ENCODE measurements around the gene ZMIZ2. TPM values are rescaled to one million over a fixed set of nuclear protein-coding genes. Genes with fewer than 3 reads are reported as not detected.

Gene ZMIZ2
- polyA plus RNA-seq, 2 donors, result 22.5 to 66.6 TPM

DNA sequence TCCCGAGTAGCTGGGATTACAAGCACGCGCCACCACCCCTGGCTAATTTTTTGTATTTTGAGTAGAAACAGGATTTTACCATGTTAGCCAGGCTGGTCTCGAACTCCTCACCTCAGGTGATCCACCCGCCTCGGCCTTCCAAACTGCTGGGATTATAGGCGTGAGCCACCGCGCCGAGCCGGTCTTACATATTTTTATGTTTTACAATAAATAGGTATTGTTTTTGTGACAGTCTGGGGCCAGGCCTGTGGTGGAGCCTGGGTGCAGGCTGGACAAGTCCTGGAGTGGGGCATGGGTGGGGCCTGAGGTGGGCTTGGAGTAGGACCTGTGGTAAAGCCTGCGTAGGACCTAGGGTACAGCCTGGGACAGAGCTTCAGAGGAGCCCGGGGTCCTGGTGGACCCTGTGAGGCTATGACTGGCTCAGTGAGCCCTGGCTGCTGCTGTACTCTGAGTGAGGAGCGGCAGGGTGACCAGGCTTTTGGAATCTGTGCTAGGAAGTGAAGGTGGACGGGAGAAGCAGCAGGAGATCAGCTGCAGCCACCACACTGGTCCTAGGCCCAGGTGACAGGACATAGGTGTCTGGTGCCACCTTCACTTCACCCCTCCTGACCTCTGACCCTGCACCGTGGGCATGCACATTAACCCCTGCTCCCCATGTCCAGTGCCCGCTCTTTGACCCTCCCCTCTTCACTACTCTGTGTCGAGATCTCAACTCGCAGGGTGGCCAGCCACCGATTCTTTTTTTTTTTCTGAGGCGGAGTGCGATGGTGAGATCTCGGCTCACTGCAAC lies 9.6 kb upstream of the ZMIZ2 start:
- Histone ChIP-seq H3K27ac (ENCODE audit: low read depth in 2 of 2, low read length in 1 of 2) (no peak overlapping the region), H3K9me3 (ENCODE audit: control insufficient read depth in 2 of 2, insufficient read depth in 1 of 2, low read depth in 1 of 2, low read length in 1 of 2) (no peaks in the 10 kb centered on the region), H3K4me3 (ENCODE audit: low read depth in 1 of 2, low read length in 2 of 2) (no peak overlapping the region), H3K27me3 (ENCODE audit: control insufficient read depth in 1 of 2, insufficient read depth in 2 of 2, low read length in 2 of 2) (no peaks in the 10 kb centered on the region), H3K4me1 (ENCODE audit: control insufficient read depth in 2 of 2, insufficient read depth in 2 of 2, low read length in 1 of 2) (peaks cover 0 to 2% of the 10 kb centered on the region in 2 donors), H3K36me3 (ENCODE audit: control insufficient read depth in 2 of 2, insufficient read depth in 2 of 2, low read length in 1 of 2) (no peaks in the 10 kb centered on the region)
- WGBS, 2 donors, result 89 to 91% methylated on average over 23 of the region's 23 CpGs

DNA sequence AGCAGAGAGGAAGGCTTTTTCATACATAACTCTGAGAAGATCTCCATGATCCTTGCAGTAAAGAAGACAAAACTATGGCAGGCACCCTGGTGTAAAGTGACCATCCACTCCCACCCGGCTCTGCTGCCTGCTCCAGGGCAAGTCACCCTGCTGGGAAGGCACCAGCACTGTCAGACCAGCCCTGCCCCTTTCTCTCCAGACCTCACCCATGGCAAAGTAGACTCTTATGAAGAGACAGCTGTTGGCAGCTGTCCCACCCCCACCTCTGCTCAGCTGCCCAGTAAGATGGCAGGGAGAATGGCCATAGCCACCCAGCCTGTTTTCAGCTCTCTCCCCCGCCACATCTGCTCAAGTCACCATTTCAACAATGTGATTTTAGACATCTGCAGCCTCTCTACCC lies 8.6 kb upstream of the ZMIZ2 start:
- H3K4me1 ChIP-seq (ENCODE audit: control insufficient read depth in 2 of 2, insufficient read depth in 2 of 2, low read length in 1 of 2), result peaks cover 0 to 2% of the 10 kb centered on the region in 2 donors
- no peaks in the 10 kb centered on the region for H3K9me3 ChIP-seq (ENCODE audit: control insufficient read depth in 2 of 2, insufficient read depth in 1 of 2, low read depth in 1 of 2, low read length in 1 of 2)
- WGBS, 2 donors, result 88 to 89% methylated on average over 2 of the region's 2 CpGs
- no peak overlapping the region for H3K27ac ChIP-seq (ENCODE audit: low read depth in 2 of 2, low read length in 1 of 2)
- H3K27me3 ChIP-seq (ENCODE audit: control insufficient read depth in 1 of 2, insufficient read depth in 2 of 2, low read length in 2 of 2), result no peaks in the 10 kb centered on the region
- no peaks in the 10 kb centered on the region for H3K36me3 ChIP-seq (ENCODE audit: control insufficient read depth in 2 of 2, insufficient read depth in 2 of 2, low read length in 1 of 2)
- no peak overlapping the region for H3K4me3 ChIP-seq (ENCODE audit: low read depth in 1 of 2, low read length in 2 of 2)

DNA sequence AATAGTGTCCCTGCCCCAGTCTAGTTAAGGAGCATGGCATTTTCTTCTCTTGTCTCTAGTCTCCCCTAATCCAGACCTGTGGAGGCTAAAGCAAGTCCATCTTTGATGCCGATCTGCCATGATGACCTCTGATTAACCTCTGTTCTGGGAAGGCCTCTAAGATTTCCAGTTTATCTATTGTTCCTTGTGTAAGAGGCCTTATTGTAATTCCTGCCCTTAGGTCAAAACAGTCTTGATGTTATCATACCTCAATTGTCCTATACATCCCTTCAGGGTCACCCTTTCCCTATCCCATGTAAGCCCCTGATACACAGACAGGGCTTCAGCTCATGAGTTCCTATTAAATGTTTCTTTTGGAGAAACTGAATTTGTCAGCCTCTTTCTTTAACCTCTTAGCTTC lies 4.9 kb upstream of the ZMIZ2 start:
- H3K9me3 ChIP-seq (ENCODE audit: control insufficient read depth in 2 of 2, insufficient read depth in 1 of 2, low read depth in 1 of 2, low read length in 1 of 2), result no peaks in the 10 kb centered on the region

DNA sequence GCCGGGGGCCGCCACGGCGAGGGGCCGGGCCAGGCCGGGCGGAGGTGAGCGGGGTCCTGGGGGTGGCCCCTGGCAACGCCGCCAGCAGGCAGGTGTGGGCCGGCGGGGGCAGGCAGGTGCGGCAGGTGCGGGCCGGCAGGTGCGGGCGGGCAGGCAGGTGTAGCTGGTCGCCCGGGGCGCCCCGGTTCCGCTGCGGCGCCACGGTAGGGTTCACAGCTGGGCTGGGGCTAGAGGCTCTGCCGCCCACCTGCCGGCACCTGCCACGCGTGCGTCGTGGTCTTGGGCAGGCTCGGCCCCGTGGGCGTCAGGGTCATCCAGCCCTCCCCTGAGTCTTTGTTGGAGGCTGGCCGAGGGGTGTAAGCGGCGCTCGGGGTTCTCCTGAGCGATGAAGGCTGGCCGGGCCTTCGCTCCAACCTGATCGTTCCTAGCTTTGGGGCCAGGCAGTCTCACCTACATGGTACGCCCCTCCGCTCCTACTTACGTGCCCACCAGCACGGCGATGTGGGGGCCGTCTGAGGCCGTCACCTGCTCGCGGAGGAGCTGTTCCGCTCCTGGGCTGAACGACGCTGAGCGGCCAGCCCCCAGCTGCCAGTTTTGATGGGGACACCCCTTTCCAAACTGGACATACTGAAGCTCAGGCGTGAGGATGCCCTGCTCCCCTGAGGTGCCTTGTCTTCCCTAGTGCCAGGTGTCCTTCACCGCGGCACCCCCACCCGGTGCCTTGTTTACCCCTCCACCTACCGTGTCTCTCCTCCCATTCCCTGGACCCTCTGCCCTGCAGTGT lies 493 bp downstream of the ZMIZ2 start:
- H3K27ac ChIP-seq (ENCODE audit: low read depth in 2 of 2, low read length in 1 of 2), result peak overlapping the region; percentile 97 to 99
- H3K27me3 ChIP-seq (ENCODE audit: control insufficient read depth in 1 of 2, insufficient read depth in 2 of 2, low read length in 2 of 2), result no peaks in the 10 kb centered on the region
- 1 to 2% methylated on average over 30 to 60 of the region's 60 CpGs for WGBS, 2 donors
- H3K4me1 ChIP-seq (ENCODE audit: control insufficient read depth in 2 of 2, insufficient read depth in 2 of 2, low read length in 1 of 2), result peaks cover 4 to 20% of the 10 kb centered on the region in 2 donors
- peak overlapping the region; percentile 85 to 97 for H3K4me3 ChIP-seq (ENCODE audit: low read depth in 1 of 2, low read length in 2 of 2)
- no peaks in the 10 kb centered on the region for H3K9me3 ChIP-seq (ENCODE audit: control insufficient read depth in 2 of 2, insufficient read depth in 1 of 2, low read depth in 1 of 2, low read length in 1 of 2)
- H3K36me3 ChIP-seq (ENCODE audit: control insufficient read depth in 2 of 2, insufficient read depth in 2 of 2, low read length in 1 of 2), result peaks cover 0 to 2% of the 10 kb centered on the region in 2 donors

More for the DNA sequence above, 4.9 kb upstream of the ZMIZ2 start:
- Histone ChIP-seq H3K27me3 (ENCODE audit: control insufficient read depth in 1 of 2, insufficient read depth in 2 of 2, low read length in 2 of 2) (no peaks in the 10 kb centered on the region), H3K36me3 (ENCODE audit: control insufficient read depth in 2 of 2, insufficient read depth in 2 of 2, low read length in 1 of 2) (no peaks in the 10 kb centered on the region), H3K4me3 (ENCODE audit: low read depth in 1 of 2, low read length in 2 of 2) (no peak overlapping the region), H3K4me1 (ENCODE audit: control insufficient read depth in 2 of 2, insufficient read depth in 2 of 2, low read length in 1 of 2) (peaks cover 0 to 2% of the 10 kb centered on the region in 2 donors), H3K27ac (ENCODE audit: low read depth in 2 of 2, low read length in 1 of 2) (peak overlapping the region in 1 of 2 donors; percentile 30)
- 33 to 56% methylated on average over 1 of the region's 1 CpG for WGBS, 2 donors

DNA sequence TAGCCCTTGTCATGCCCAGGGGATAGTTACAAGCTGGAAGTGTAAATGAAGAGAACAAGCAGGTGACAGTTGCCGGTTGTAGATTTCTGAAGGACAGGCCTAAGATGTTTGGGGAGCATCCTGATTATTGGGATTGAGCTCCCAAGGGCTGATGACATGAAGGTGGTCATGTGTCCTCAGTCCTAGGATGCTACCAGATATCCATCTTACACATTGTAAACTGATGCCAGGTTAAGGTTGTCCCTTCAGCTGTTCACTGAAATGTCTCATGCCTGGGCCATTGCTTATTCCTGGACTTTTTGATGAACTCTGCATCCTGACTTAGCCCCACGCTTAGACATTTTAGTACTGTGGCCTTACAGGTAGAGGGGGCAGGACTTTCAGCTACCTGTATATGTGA lies 1.3 kb downstream of the ZMIZ2 start:
- peak overlapping the region in 1 of 2 donors; percentile 85 for H3K4me3 ChIP-seq (ENCODE audit: low read depth in 1 of 2, low read length in 2 of 2)
- H3K4me1 ChIP-seq (ENCODE audit: control insufficient read depth in 2 of 2, insufficient read depth in 2 of 2, low read length in 1 of 2), result peaks cover 9 to 29% of the 10 kb centered on the region in 2 donors
- H3K27me3 ChIP-seq (ENCODE audit: control insufficient read depth in 1 of 2, insufficient read depth in 2 of 2, low read length in 2 of 2), result no peaks in the 10 kb centered on the region
- 67 to 94% methylated on average over 2 of the region's 2 CpGs for WGBS, 2 donors
- H3K36me3 ChIP-seq (ENCODE audit: control insufficient read depth in 2 of 2, insufficient read depth in 2 of 2, low read length in 1 of 2), result peaks cover 0 to 2% of the 10 kb centered on the region in 2 donors
- H3K27ac ChIP-seq (ENCODE audit: low read depth in 2 of 2, low read length in 1 of 2), result no peak overlapping the region
- no peaks in the 10 kb centered on the region for H3K9me3 ChIP-seq (ENCODE audit: control insufficient read depth in 2 of 2, insufficient read depth in 1 of 2, low read depth in 1 of 2, low read length in 1 of 2)

DNA sequence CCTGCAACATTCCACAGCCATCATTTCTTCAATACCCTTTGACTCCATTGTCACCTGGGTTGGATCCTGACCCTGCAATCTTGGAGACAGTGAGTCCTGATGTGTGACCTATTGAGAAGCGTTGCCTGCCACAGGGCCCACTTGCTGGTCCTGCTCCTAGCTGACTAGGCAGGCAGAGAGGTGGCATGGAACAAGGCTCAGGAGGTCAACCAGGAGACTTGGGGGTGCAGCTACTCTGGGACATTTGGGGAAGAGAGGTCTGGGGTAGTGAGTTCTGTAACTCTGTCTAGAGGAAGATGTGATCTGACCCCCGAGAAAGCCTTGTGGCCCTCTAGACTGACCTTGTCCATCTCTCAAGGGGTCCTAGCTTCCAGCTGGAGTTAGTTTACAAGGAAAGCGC lies 1.8 kb downstream of the ZMIZ2 start:
- Histone ChIP-seq H3K4me1 (ENCODE audit: control insufficient read depth in 2 of 2, insufficient read depth in 2 of 2, low read length in 1 of 2) (peaks cover 9 to 33% of the 10 kb centered on the region in 2 donors), H3K27me3 (ENCODE audit: control insufficient read depth in 1 of 2, insufficient read depth in 2 of 2, low read length in 2 of 2) (no peaks in the 10 kb centered on the region), H3K9me3 (ENCODE audit: control insufficient read depth in 2 of 2, insufficient read depth in 1 of 2, low read depth in 1 of 2, low read length in 1 of 2) (no peaks in the 10 kb centered on the region), H3K4me3 (ENCODE audit: low read depth in 1 of 2, low read length in 2 of 2) (no peak overlapping the region), H3K36me3 (ENCODE audit: control insufficient read depth in 2 of 2, insufficient read depth in 2 of 2, low read length in 1 of 2) (peaks cover 0 to 2% of the 10 kb centered on the region in 2 donors), H3K27ac (ENCODE audit: low read depth in 2 of 2, low read length in 1 of 2) (no peak overlapping the region)
- 85 to 87% methylated on average over 3 of the region's 3 CpGs for WGBS, 2 donors

DNA sequence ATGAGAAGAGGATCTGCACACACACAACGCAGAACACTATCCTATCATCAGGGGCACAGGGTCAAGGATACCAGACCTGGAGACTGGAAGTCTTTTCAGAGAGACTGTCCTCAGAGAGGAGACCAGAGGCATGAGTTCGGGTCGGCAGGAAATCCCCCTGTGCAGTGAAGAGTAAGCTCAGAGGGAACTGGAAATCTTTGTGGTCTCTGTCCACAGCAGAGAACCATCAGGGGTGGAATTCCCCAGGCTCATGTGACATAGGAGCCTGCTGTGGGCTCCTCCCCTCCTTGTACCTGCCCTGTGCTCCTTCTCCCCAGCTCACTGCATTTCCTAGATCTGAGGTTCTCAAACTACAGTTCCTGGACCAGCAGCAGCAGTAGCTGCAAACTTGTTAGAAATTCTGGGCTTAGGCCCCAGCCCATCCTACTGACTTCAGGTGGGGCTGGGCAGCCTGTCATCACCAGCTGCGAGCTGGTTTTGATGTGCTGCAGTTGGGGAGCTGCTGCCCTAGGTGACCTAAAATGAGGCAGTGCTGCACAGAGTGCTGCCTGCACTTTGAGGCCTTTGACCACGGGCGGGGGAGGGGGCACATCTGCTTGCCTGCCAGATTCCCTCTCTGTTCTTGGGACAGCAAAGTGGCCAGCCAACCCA lies 2.4 kb downstream of the ZMIZ2 start:
- Histone ChIP-seq H3K36me3 (ENCODE audit: control insufficient read depth in 2 of 2, insufficient read depth in 2 of 2, low read length in 1 of 2) (peaks cover 0 to 2% of the 10 kb centered on the region in 2 donors), H3K4me1 (ENCODE audit: control insufficient read depth in 2 of 2, insufficient read depth in 2 of 2, low read length in 1 of 2) (peaks cover 10 to 34% of the 10 kb centered on the region in 2 donors), H3K27ac (ENCODE audit: low read depth in 2 of 2, low read length in 1 of 2) (peak overlapping the region in 1 of 2 donors; percentile 59), H3K4me3 (ENCODE audit: low read depth in 1 of 2, low read length in 2 of 2) (no peak overlapping the region), H3K27me3 (ENCODE audit: control insufficient read depth in 1 of 2, insufficient read depth in 2 of 2, low read length in 2 of 2) (no peaks in the 10 kb centered on the region), H3K9me3 (ENCODE audit: control insufficient read depth in 2 of 2, insufficient read depth in 1 of 2, low read depth in 1 of 2, low read length in 1 of 2) (no peaks in the 10 kb centered on the region)
- 36 to 47% methylated on average over 6 of the region's 6 CpGs for WGBS, 2 donors

DNA sequence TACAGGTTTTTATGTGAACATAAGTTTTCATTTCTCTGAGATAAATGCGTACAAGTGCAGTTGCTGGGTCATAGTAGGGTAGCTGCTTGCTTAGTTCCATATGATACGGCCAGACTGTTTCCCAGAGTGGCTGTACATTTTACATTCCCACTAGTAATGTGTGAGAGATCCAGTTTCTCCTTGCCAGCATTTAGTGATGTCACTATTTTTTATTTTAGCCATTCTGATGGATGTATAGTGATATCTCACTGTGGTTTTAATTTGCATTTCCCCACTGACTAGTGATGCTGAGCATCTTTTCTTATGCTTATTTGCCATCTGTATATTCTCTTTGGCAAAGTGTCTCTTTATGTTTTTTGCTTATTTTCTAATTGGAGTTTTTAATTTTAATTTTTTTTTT lies 4.2 kb downstream of the ZMIZ2 start:
- WGBS, 2 donors, result 87 to 95% methylated on average over 2 of the region's 2 CpGs
- Histone ChIP-seq H3K4me3 (ENCODE audit: low read depth in 1 of 2, low read length in 2 of 2) (no peak overlapping the region), H3K27ac (ENCODE audit: low read depth in 2 of 2, low read length in 1 of 2) (no peak overlapping the region), H3K9me3 (ENCODE audit: control insufficient read depth in 2 of 2, insufficient read depth in 1 of 2, low read depth in 1 of 2, low read length in 1 of 2) (no peaks in the 10 kb centered on the region), H3K27me3 (ENCODE audit: control insufficient read depth in 1 of 2, insufficient read depth in 2 of 2, low read length in 2 of 2) (no peaks in the 10 kb centered on the region), H3K4me1 (ENCODE audit: control insufficient read depth in 2 of 2, insufficient read depth in 2 of 2, low read length in 1 of 2) (peaks cover 16 to 34% of the 10 kb centered on the region in 2 donors), H3K36me3 (ENCODE audit: control insufficient read depth in 2 of 2, insufficient read depth in 2 of 2, low read length in 1 of 2) (peaks cover 7 to 10% of the 10 kb centered on the region in 2 donors)
